Adrenal gland (tissue), 12 donors: ENCODE data around the gene ELF1. TPM values are rescaled to one million over a fixed set of nuclear protein-coding genes. Genes with fewer than 3 reads are reported as not detected.

Experiments used
- DNase-seq, 7 donors: peaks; one replicate each; pipeline ENCODE4 v3.0.0-alpha.2; 2019 to 2020
- H3K27ac ChIP-seq, 5 donors: fragments of 200-600 bp; sonication (generic) in 4 of 5; 1 replicate in 3 of 5; 2 replicates in 2 of 5; pipeline versions ENCODE4 v1.5.1 to v1.8.0; 2016 to 2020; ENCODE audit warnings: mild to moderate bottlenecking in 1 of 5
- H3K27me3 ChIP-seq: fragments of 200-600 bp; 2 replicates; pipeline ENCODE4 v1.8.0; 2021
- H3K36me3 ChIP-seq, 2 donors: fragments of 200-600 bp; replicated peaks in 1 of 2; 1 replicate in 1 of 2; 2 replicates in 1 of 2; pipeline versions ENCODE4 v1.5.1 to v1.8.0; 2018 to 2022
- H3K4me1 ChIP-seq, 2 donors: fragments of 200-600 bp; replicated peaks in 1 of 2; 1 replicate in 1 of 2; 2 replicates in 1 of 2; pipeline versions ENCODE4 v1.5.1 to v1.8.0; 2018 to 2021
- H3K4me3 ChIP-seq, 4 donors: fragments of 200-600 bp; sonication (generic) in 3 of 4; one replicate each; pipeline ENCODE4 v1.5.1; 2016 to 2018
- H3K9me3 ChIP-seq, 3 donors: fragments of 200-600 bp; sonication (generic) in 1 of 3; replicated peaks in 1 of 3; 1 replicate in 2 of 3; 2 replicates in 1 of 3; pipeline versions ENCODE4 v1.5.1 to v1.8.0; 2016 to 2021
- CTCF ChIP-seq, 6 experiments: fragments of 450-650 bp in 4 of 6; fragments of 200-600 bp in 2 of 6; sonication (generic) in 1 of 6; IDR thresholded peaks; 1 replicate in 5 of 6; 2 replicates in 1 of 6; pipeline versions ENCODE4 v1.5.1 to v1.8.0; 2016 to 2021; ENCODE audit warnings: antibody characterized with exemption in 6 of 6, mild to moderate bottlenecking in 2 of 6, moderate library complexity in 1 of 6
- POLR2A ChIP-seq, 2 donors: fragments of 450-650 bp; IDR thresholded peaks; one replicate each; pipeline ENCODE4 v1.6.1; 2017; ENCODE audit warnings: antibody characterized with exemption in 2 of 2, mild to moderate bottlenecking in 2 of 2, moderate library complexity in 1 of 2
- WGBS, 4 donors: extraction: QIAGEN DNeasy Blood & Tissue Kit in 2 of 4; methylation state at CpG; one replicate each; pipeline versions ENCODE4 v1.1.5 to v1.1.7; 2013 to 2017; 5-methylcytosine and 5-hydroxymethylcytosine counted together
- intact Hi-C, 2 donors: fragments of 100-400 bp; cut with DNase I; formaldehyde crosslinking; loops; one replicate each; pipeline versions ENCODE4 v1.14.1 to v1.15.0; 2022 to 2023
- polyA plus RNA-seq, 3 donors: library from polyadenylated mRNA; stranded (reverse); fragments of 200-250 nt in 2 of 3; fragments of 350-450 nt in 1 of 3; fragmentation: Illumina TruSeq in 1 of 3; extraction: RNeasy Lipid Tissue Mini Kit (QIAGEN cat#74804) in 1 of 3; gene quantifications; one replicate each; pipeline ENCODE4 v1.2.3, GENCODE V29; 2013 to 2014
- total RNA-seq, 9 donors: library from RNA; depleted of rRNA in 4 of 9; stranded (reverse); fragments of >200 nt in 4 of 9; fragments of 120-200 nt in 1 of 9; fragmentation: NEBNext Ultra II Directional in 1 of 9; extraction: Animal tissue kit (Norgen Biotek cat#: 25700) in 1 of 9; gene quantifications; one replicate each; pipeline versions ENCODE4 v1.1.0 to v1.2.4, GENCODE V29; 2013 to 2023
- donor health status: healthy with polysubstance abuse.
- donor health status: Bipolar disorder and iron deficiency.
- donor health status: DM: yes; HTN: yes; CAD: no.
- donor health status: DM: no; HTN: no; CAD: no.
- donor health status: DM: no; HTN: no; CAD: no.
- donor health status: DM: yes; HTN: yes; CAD: no.

The ELF1 gene
- total and polyA plus RNA-seq, 12 donors, result 6.3 to 64.3 (median 51.7) TPM

GRCh38 chr13:41034881-41035280 is 15.8 kb upstream of the ELF1 start:
- intact Hi-C loops, result no loop called here
- H3K27me3 ChIP-seq, result no peaks in the 10 kb centered on the region
- H3K4me3 ChIP-seq, result no peak overlapping the region
- TF ChIP-seq CTCF (IDR thresholded peaks at IDR 0.05) (no peak), POLR2A (IDR thresholded peaks at IDR 0.05) (no peak)
- WGBS, 4 donors, result 93 to 95% (median 93%) methylated on average over 5 of the region's 5 CpGs
- no peaks in the 10 kb centered on the region for H3K36me3 ChIP-seq
- H3K27ac ChIP-seq, result no peak overlapping the region
- DNase-seq, result no peak
- H3K4me1 ChIP-seq, result peaks cover 4 to 35% of the 10 kb centered on the region in 2 donors
- no peaks in the 10 kb centered on the region for H3K9me3 ChIP-seq

- Histone ChIP-seq H3K36me3 (no peaks in the 10 kb centered on the region), H3K4me1 (peaks cover under 1 to 33% of the 10 kb centered on the region in 2 donors), H3K27ac (no peak overlapping the region), H3K27me3 (no peaks in the 10 kb centered on the region), H3K4me3 (no peak overlapping the region), H3K9me3 (no peaks in the 10 kb centered on the region)
- DNase-seq, result no peak
- intact Hi-C loops, result no loop called here
- no peak for TF ChIP-seq CTCF (IDR thresholded peaks at IDR 0.05)
- no peak for TF ChIP-seq POLR2A (IDR thresholded peaks at IDR 0.05)
- 91 to 93% (median 92%) methylated on average over 4 of the region's 4 CpGs for WGBS, 4 donors
Observed at GRCh38 chr13:41034382-41034781, 15.3 kb upstream of the ELF1 start.

- no peaks in the 10 kb centered on the region for H3K27me3 ChIP-seq
- no peak overlapping the region for H3K27ac ChIP-seq
- no peak overlapping the region for H3K4me3 ChIP-seq
- intact Hi-C loops, result no loop called here
- H3K9me3 ChIP-seq, result no peaks in the 10 kb centered on the region
- H3K4me1 ChIP-seq, result peaks cover 0 to 26% of the 10 kb centered on the region in 2 donors
- 31 to 35% (median 32%) methylated on average over 2 of the region's 2 CpGs for WGBS, 4 donors
- DNase-seq, result no peak
- no peaks in the 10 kb centered on the region for H3K36me3 ChIP-seq
- TF ChIP-seq CTCF (IDR thresholded peaks at IDR 0.05) (no peak), POLR2A (IDR thresholded peaks at IDR 0.05) (no peak)
Observed at GRCh38 chr13:41032691-41033376, 13.7 kb upstream of the ELF1 start.

GRCh38 chr13:41029629-41030028 is 10.5 kb upstream of the ELF1 start:
- H3K4me1 ChIP-seq, result peaks cover 0 to 27% of the 10 kb centered on the region in 2 donors
- DNase-seq, result no peak
- H3K9me3 ChIP-seq, result no peaks in the 10 kb centered on the region
- no peak for TF ChIP-seq CTCF (IDR thresholded peaks at IDR 0.05)
- no peak for TF ChIP-seq POLR2A (IDR thresholded peaks at IDR 0.05)
- WGBS, 4 donors, result 91 to 99% (median 96%) methylated on average over 2 of the region's 2 CpGs
- intact Hi-C loops, result no loop called here
- no peak overlapping the region for H3K4me3 ChIP-seq
- H3K36me3 ChIP-seq, result no peaks in the 10 kb centered on the region
- no peaks in the 10 kb centered on the region for H3K27me3 ChIP-seq
- H3K27ac ChIP-seq, result no peak overlapping the region
